Testis (tissue), 2 donors: Measurements from ENCODE around the gene MAMSTR.

Experiments
- CTCF ChIP-seq, 3 experiments: fragments of 450-650 bp in 2 of 3; fragments of 200-600 bp in 1 of 3; sonication (generic) in 1 of 3; IDR thresholded peaks; one replicate each; pipeline ENCODE4 v1.5.1; 2016 to 2019; ENCODE audit warnings: antibody characterized with exemption in 3 of 3, mild to moderate bottlenecking in 2 of 3, moderate library complexity in 1 of 3
- POLR2A ChIP-seq: fragments of 450-650 bp; IDR thresholded peaks from one replicate; pipeline ENCODE4 v1.6.1; 2017; ENCODE audit warnings: antibody characterized with exemption, mild to moderate bottlenecking, moderate library complexity

DNA sequence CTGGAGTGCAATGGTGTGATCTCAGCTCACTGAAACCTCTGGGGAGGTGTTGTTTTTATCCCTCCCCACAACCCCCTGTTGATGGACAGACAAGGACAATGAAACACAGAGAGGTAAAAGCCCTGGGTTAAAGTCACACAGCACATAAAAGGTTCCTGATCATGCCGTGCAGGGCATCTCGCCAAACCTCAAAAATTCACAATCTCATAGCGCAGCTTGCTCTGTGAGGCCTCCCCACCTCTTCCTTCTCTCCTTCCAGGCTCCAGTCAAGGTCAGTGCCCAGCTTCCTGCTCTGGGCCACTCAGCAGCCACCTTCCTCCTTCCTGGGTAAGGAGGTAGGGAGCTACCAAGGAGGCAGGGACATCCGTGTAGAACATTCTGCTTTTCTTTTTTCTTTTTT, 21.5 kb downstream of the MAMSTR start:
- TF ChIP-seq CTCF (IDR thresholded peaks at IDR 0.05) (no peak), POLR2A (no peak)
